Left lung (tissue), 10 donors: Measurements from ENCODE around the gene ID1. TPM values are rescaled to one million over a fixed set of nuclear protein-coding genes. Genes with fewer than 3 reads are reported as not detected.
"Not testable (repeated sequence)": the region's sequence is repeated elsewhere in the genome, so short reads cannot be mapped to it uniquely, and the experiment has no call there.

ENCODE experiments used
- ATAC-seq: fragments of 200-7000 bp; cut with Tn5 transposase; one replicate; pipeline ENCODE4 v1.9.1; 2020; ENCODE audit warnings: moderate library complexity
- DNase-seq, 4 donors: peaks; one replicate each; pipeline ENCODE4 v3.0.0-alpha.2; 2013 to 2020
- H3K27ac ChIP-seq, 2 donors: fragments of 200-600 bp; sonication (generic) in 1 of 2; one replicate each; pipeline versions ENCODE4 v1.5.0 to v1.8.0; 2020 to 2021
- H3K27me3 ChIP-seq, 2 donors: fragments of 200-600 bp; sonication (generic) in 1 of 2; one replicate each; pipeline versions ENCODE4 v1.5.0 to v1.8.0; 2020 to 2021
- H3K36me3 ChIP-seq, 2 donors: fragments of 200-600 bp; sonication (generic) in 1 of 2; one replicate each; pipeline versions ENCODE4 v1.5.0 to v1.8.0; 2020 to 2021
- H3K4me1 ChIP-seq, 2 donors: fragments of 200-600 bp; one replicate each; pipeline ENCODE4 v1.8.0; 2021
- H3K4me3 ChIP-seq, 2 donors: fragments of 200-600 bp; sonication (generic) in 1 of 2; one replicate each; pipeline versions ENCODE4 v1.5.0 to v1.8.0; 2020 to 2021; ENCODE audit warnings: mild to moderate bottlenecking in 1 of 2
- H3K9me3 ChIP-seq, 2 donors: fragments of 200-600 bp; sonication (generic) in 1 of 2; one replicate each; pipeline versions ENCODE4 v1.5.0 to v1.8.0; 2020 to 2021
- CTCF ChIP-seq, 2 donors: fragments of 200-600 bp; sonication (generic) in 1 of 2; IDR thresholded peaks; one replicate each; pipeline versions ENCODE4 v1.5.0 to v1.8.0; 2021; ENCODE audit warnings: antibody characterized with exemption in 2 of 2
- intact Hi-C, 2 donors: fragments of 100-400 bp; cut with DNase I; formaldehyde crosslinking; loops; one replicate each; pipeline versions ENCODE4 v1.11.2 to v1.14.2; 2022
- polyA plus RNA-seq, 6 donors: library from polyadenylated mRNA; unstranded; fragments of 120-200 nt; gene quantifications; one replicate each; pipeline ENCODE4 v1.2.1, GENCODE V29; 2013; ENCODE audit not compliant: insufficient read length in 6 of 6
- total RNA-seq, 2 donors: library from RNA; stranded (reverse); fragmentation: NEBNext Ultra II Directional; extraction: Animal tissue kit (Norgen Biotek cat#: 25700); gene quantifications; one replicate each; pipeline ENCODE4 v1.2.1, GENCODE V29; 2021
- donor health status: DM: no; HTN: yes; CAD: no.
- donor health status: DM: no; HTN: no; CAD: no.

Gene ID1
- total and polyA plus RNA-seq, 8 donors: 65.4 to 297 (median 135) TPM

GRCh38 chr20:31594558-31595379 is 10.3 kb upstream of the ID1 start:
- ATAC-seq: no peak
- Histone ChIP-seq H3K9me3 (no peaks in the 10 kb centered on the region), H3K36me3 (no peaks in the 10 kb centered on the region), H3K27ac (peak overlapping the region; percentile 76 to 81), H3K27me3 (no peaks in the 10 kb centered on the region), H3K4me3 (no peak overlapping the region), H3K4me1 (peaks cover 14 to 48% of the 10 kb centered on the region in 2 donors)
- intact Hi-C loops: no loop called here
- no peak for TF ChIP-seq CTCF (IDR thresholded peaks at IDR 0.05)
- DNase-seq: no peak

GRCh38 chr20:31595380-31595653 is 9.8 kb upstream of the ID1 start:
- Histone ChIP-seq H3K36me3 (no peaks in the 10 kb centered on the region), H3K4me1 (peaks cover 14 to 48% of the 10 kb centered on the region in 2 donors), H3K27ac (peak overlapping the region; percentile 76 to 81), H3K27me3 (no peaks in the 10 kb centered on the region), H3K4me3 (no peak overlapping the region), H3K9me3 (no peaks in the 10 kb centered on the region)
- no peak for TF ChIP-seq CTCF (IDR thresholded peaks at IDR 0.05)
- ATAC-seq: no peak
- DNase-seq: no peak
- intact Hi-C loops: no loop called here

- Histone ChIP-seq H3K4me1 (peaks cover 14 to 48% of the 10 kb centered on the region in 2 donors), H3K36me3 (no peaks in the 10 kb centered on the region), H3K27me3 (no peaks in the 10 kb centered on the region), H3K27ac (peak overlapping the region; percentile 76 to 81), H3K9me3 (no peaks in the 10 kb centered on the region), H3K4me3 (no peak overlapping the region)
- DNase-seq (peak in 3 of 4 donors; percentile 84 to 89 (median 87)), ATAC-seq (peak; percentile 89)
- TF ChIP-seq CTCF (IDR thresholded peaks at IDR 0.05): no peak
- intact Hi-C loops: no loop called here
These were observed 9.3 kb upstream of the ID1 start for GRCh38 chr20:31595654-31596411.

GRCh38 chr20:31596412-31596715 is 8.7 kb upstream of the ID1 start:
- intact Hi-C loops, H3K4me3 ChIP-seq, H3K27me3 ChIP-seq, H3K36me3 ChIP-seq, ATAC-seq, H3K9me3 ChIP-seq, DNase-seq: not testable (repeated sequence)
- Histone ChIP-seq H3K27ac (peak overlapping the region; percentile 76 to 81), H3K4me1 (peaks cover 14 to 45% of the 10 kb centered on the region in 2 donors)

- no peak for DNase-seq
- ATAC-seq: peak; percentile 3
- peaks cover 14 to 43% of the 10 kb centered on the region in 2 donors for H3K4me1 ChIP-seq
- intact Hi-C loops: no loop called here
- no peak overlapping the region for H3K4me3 ChIP-seq
- no peaks in the 10 kb centered on the region for H3K9me3 ChIP-seq
- H3K27me3 ChIP-seq: no peaks in the 10 kb centered on the region
- no peaks in the 10 kb centered on the region for H3K36me3 ChIP-seq
- TF ChIP-seq CTCF (IDR thresholded peaks at IDR 0.05): no peak
- H3K27ac ChIP-seq: peak overlapping the region; percentile 76 to 81
These were observed 8.1 kb upstream of the ID1 start for GRCh38 chr20:31596831-31597480.
